Liver (tissue), 3 donors: Measurements from ENCODE around the gene ATXN10.

Experiments
- ATF3 ChIP-seq: IDR thresholded peaks from 2 replicates; pipeline ENCODE4 v1.6.1; 2016; ENCODE audit warnings: antibody characterized with exemption
- FOXA1 ChIP-seq: IDR thresholded peaks from 2 replicates; pipeline ENCODE4 v1.6.1; 2016; ENCODE audit warnings: antibody characterized with exemption
- FOXA2 ChIP-seq: IDR thresholded peaks from 2 replicates; pipeline ENCODE4 v1.6.1; 2016; ENCODE audit warnings: antibody characterized with exemption
- GABPA ChIP-seq, 2 donors: IDR thresholded peaks in 1 of 2; conservative IDR thresholded peaks in 1 of 2; 2 replicates each; pipeline ENCODE4 v1.6.1; 2016; ENCODE audit warnings: antibody characterized with exemption in 2 of 2, mild to moderate bottlenecking in 1 of 2, moderate library complexity in 1 of 2
- HNF4A ChIP-seq, 2 donors: conservative IDR thresholded peaks; 2 replicates each; pipeline ENCODE4 v1.6.1; 2016; ENCODE audit warnings: antibody characterized with exemption in 2 of 2, mild to moderate bottlenecking in 2 of 2
- HNF4G ChIP-seq: IDR thresholded peaks from 2 replicates; pipeline ENCODE4 v1.6.1; 2016; ENCODE audit warnings: antibody characterized with exemption
- RAD21 ChIP-seq, 2 donors: IDR thresholded peaks; 2 replicates each; pipeline ENCODE4 v1.6.1; 2016; ENCODE audit warnings: antibody characterized with exemption in 2 of 2, mild to moderate bottlenecking in 2 of 2
- TAF1 ChIP-seq: conservative IDR thresholded peaks from 2 replicates; pipeline ENCODE4 v1.6.1; 2016; ENCODE audit warnings: antibody characterized with exemption, mild to moderate bottlenecking
- YY1 ChIP-seq: IDR thresholded peaks from 2 replicates; pipeline ENCODE4 v1.6.1; 2016; ENCODE audit warnings: antibody characterized with exemption, mild to moderate bottlenecking
- TF ChIP-seq, protein P1 (sequence below): IDR thresholded peaks from 2 replicates; pipeline ENCODE4 v1.6.1; 2016; ENCODE audit warnings: antibody characterized with exemption
- TF ChIP-seq, protein P2 (sequence below): fragments of 150-350 bp; IDR thresholded peaks from 2 replicates; pipeline ENCODE4 v1.5.1; 2017; ENCODE audit warnings: improper control_type of control experiment, low read depth, low read length; ENCODE audit not compliant: missing input control
- TF ChIP-seq, protein P3 (sequence below): IDR thresholded peaks from 2 replicates; pipeline ENCODE4 v1.6.1; 2016; ENCODE audit warnings: antibody characterized with exemption, mild to moderate bottlenecking
- donor health status: healthy.
- donor health status: healthy.

- TF ChIP-seq ATF3 (no peak), FOXA1 (no peak), YY1 (no peak), HNF4G (no peak), HNF4A (conservative IDR thresholded peaks at IDR 0.05) (no peak), RAD21 (IDR thresholded peaks at IDR 0.05) (no peak), GABPA (IDR thresholded peaks at IDR 0.05 in 1 of 2, conservative IDR thresholded peaks at IDR 0.05 in 1 of 2) (no peak), FOXA2 (no peak), TAF1 (no peak)
- TF ChIP-seq, protein P1, sequence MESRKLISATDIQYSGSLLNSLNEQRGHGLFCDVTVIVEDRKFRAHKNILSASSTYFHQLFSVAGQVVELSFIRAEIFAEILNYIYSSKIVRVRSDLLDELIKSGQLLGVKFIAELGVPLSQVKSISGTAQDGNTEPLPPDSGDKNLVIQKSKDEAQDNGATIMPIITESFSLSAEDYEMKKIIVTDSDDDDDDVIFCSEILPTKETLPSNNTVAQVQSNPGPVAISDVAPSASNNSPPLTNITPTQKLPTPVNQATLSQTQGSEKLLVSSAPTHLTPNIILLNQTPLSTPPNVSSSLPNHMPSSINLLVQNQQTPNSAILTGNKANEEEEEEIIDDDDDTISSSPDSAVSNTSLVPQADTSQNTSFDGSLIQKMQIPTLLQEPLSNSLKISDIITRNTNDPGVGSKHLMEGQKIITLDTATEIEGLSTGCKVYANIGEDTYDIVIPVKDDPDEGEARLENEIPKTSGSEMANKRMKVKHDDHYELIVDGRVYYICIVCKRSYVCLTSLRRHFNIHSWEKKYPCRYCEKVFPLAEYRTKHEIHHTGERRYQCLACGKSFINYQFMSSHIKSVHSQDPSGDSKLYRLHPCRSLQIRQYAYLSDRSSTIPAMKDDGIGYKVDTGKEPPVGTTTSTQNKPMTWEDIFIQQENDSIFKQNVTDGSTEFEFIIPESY, result no peak
- TF ChIP-seq, protein P2, sequence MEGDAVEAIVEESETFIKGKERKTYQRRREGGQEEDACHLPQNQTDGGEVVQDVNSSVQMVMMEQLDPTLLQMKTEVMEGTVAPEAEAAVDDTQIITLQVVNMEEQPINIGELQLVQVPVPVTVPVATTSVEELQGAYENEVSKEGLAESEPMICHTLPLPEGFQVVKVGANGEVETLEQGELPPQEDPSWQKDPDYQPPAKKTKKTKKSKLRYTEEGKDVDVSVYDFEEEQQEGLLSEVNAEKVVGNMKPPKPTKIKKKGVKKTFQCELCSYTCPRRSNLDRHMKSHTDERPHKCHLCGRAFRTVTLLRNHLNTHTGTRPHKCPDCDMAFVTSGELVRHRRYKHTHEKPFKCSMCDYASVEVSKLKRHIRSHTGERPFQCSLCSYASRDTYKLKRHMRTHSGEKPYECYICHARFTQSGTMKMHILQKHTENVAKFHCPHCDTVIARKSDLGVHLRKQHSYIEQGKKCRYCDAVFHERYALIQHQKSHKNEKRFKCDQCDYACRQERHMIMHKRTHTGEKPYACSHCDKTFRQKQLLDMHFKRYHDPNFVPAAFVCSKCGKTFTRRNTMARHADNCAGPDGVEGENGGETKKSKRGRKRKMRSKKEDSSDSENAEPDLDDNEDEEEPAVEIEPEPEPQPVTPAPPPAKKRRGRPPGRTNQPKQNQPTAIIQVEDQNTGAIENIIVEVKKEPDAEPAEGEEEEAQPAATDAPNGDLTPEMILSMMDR, result no peak
- TF ChIP-seq, protein P3, sequence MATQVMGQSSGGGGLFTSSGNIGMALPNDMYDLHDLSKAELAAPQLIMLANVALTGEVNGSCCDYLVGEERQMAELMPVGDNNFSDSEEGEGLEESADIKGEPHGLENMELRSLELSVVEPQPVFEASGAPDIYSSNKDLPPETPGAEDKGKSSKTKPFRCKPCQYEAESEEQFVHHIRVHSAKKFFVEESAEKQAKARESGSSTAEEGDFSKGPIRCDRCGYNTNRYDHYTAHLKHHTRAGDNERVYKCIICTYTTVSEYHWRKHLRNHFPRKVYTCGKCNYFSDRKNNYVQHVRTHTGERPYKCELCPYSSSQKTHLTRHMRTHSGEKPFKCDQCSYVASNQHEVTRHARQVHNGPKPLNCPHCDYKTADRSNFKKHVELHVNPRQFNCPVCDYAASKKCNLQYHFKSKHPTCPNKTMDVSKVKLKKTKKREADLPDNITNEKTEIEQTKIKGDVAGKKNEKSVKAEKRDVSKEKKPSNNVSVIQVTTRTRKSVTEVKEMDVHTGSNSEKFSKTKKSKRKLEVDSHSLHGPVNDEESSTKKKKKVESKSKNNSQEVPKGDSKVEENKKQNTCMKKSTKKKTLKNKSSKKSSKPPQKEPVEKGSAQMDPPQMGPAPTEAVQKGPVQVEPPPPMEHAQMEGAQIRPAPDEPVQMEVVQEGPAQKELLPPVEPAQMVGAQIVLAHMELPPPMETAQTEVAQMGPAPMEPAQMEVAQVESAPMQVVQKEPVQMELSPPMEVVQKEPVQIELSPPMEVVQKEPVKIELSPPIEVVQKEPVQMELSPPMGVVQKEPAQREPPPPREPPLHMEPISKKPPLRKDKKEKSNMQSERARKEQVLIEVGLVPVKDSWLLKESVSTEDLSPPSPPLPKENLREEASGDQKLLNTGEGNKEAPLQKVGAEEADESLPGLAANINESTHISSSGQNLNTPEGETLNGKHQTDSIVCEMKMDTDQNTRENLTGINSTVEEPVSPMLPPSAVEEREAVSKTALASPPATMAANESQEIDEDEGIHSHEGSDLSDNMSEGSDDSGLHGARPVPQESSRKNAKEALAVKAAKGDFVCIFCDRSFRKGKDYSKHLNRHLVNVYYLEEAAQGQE, result no peak
Measured at GRCh38 chr22:45784357-45785277, 113.0 kb downstream of the ATXN10 start.
